H1 (cell line): Measurements from ENCODE around the gene ZNF346. TPM values are rescaled to one million over a fixed set of nuclear protein-coding genes. Genes with fewer than 3 reads are reported as not detected.

Source experiments
- CTCF ChIA-PET: fragments of 300-600 bp; sonication (Branson Sonifier 250); formaldehyde crosslinking; loops from one replicate; lab custom pipeline; 2021; ENCODE audit not compliant: partially characterized antibody; lab: Charles Lee
- POLR2A ChIA-PET: fragments of 300-600 bp; sonication (Branson Sonifier 250); formaldehyde crosslinking; loops from one replicate; lab custom pipeline; 2021; ENCODE audit warnings: inconsistent platforms; ENCODE audit not compliant: partially characterized antibody; lab: Charles Lee
- DNase-seq, 2 experiments: peaks; one replicate each; pipeline versions ENCODE4 v3.0.0 to v3.0.0-alpha.2; 2010 to 2022; ENCODE audit warnings: low spot score in 2 of 2, low read depth in 1 of 2, mixed read lengths in 1 of 2
- FAIRE-seq: peaks from 2 replicates; lab custom pipeline; 2011; peaks lifted over from hg19 to GRCh38; lab: Jason Lieb, UNC
- H2AFZ ChIP-seq: 2 replicates; pipeline ENCODE4 v1.8.1; 2012; ENCODE audit warnings: low read length, inconsistent platforms
- H2AK5ac ChIP-seq: 2 replicates; pipeline ENCODE4 v1.6.1; 2013; ENCODE audit warnings: low read depth, low read length
- H2BK120ac ChIP-seq: replicated peaks from 2 replicates; pipeline ENCODE3; 2013; ENCODE audit warnings: low read depth, low read length, inconsistent platforms
- H2BK12ac ChIP-seq: 2 replicates; pipeline ENCODE4 v1.6.1; 2013; ENCODE audit warnings: low read depth, low read length
- H2BK15ac ChIP-seq: 2 replicates; pipeline ENCODE4 v1.6.1; 2013; ENCODE audit warnings: low read length
- H2BK20ac ChIP-seq: 2 replicates; pipeline ENCODE4 v1.6.1; 2013; ENCODE audit warnings: low read length
- H2BK5ac ChIP-seq: 2 replicates; pipeline ENCODE4 v1.6.1; 2013; ENCODE audit warnings: low read depth, low read length
- H3K14ac ChIP-seq: 2 replicates; pipeline ENCODE4 v1.6.1; 2013; ENCODE audit warnings: inconsistent platforms; ENCODE audit not compliant: insufficient read length
- H3K18ac ChIP-seq: 2 replicates; pipeline ENCODE4 v1.6.1; 2013; ENCODE audit warnings: low read length; ENCODE audit errors: extremely low read depth
- H3K23ac ChIP-seq: 2 replicates; pipeline ENCODE4 v1.6.1; 2013; ENCODE audit warnings: inconsistent platforms; ENCODE audit not compliant: insufficient read length
- H3K23me2 ChIP-seq: 2 replicates; pipeline ENCODE4 v1.6.1; 2013; ENCODE audit warnings: low read depth, low read length
- H3K27ac ChIP-seq: 2 replicates; pipeline ENCODE4 v1.6.1; 2011; ENCODE audit warnings: low read depth, low read length, inconsistent platforms
- H3K27me3 ChIP-seq, 4 experiments: replicated peaks in 1 of 4; 1 replicate in 1 of 4; 2 replicates in 3 of 4; pipeline versions ENCODE4 v1.6.1 to v1.8.1; 2011 to 2013; ENCODE audit warnings: low read length in 3 of 4, mild to moderate bottlenecking in 3 of 4, inconsistent platforms in 2 of 4, mixed read lengths in 2 of 4, moderate library complexity in 1 of 4; ENCODE audit not compliant: control insufficient read depth in 3 of 4, insufficient read depth in 3 of 4; ENCODE audit errors: extremely low read depth in 1 of 4
- H3K36me3 ChIP-seq, 4 experiments: 2 replicates each; pipeline versions ENCODE4 v1.6.1 to v1.8.1; 2011 to 2013; ENCODE audit warnings: mild to moderate bottlenecking in 4 of 4, low read length in 3 of 4, moderate library complexity in 2 of 4, control low read depth in 1 of 4, inconsistent platforms in 1 of 4; ENCODE audit not compliant: insufficient read depth in 4 of 4, control insufficient read depth in 2 of 4
- H3K4ac ChIP-seq: replicated peaks from 2 replicates; pipeline ENCODE3; 2013; ENCODE audit warnings: low read length, low read depth, mixed read lengths, inconsistent platforms; ENCODE audit not compliant: insufficient read length
- H3K4me1 ChIP-seq, 4 experiments: replicated peaks in 1 of 4; 1 replicate in 1 of 4; 2 replicates in 3 of 4; pipeline versions ENCODE4 v1.6.1 to v1.8.1; 2011 to 2013; ENCODE audit warnings: low read length in 3 of 4, inconsistent platforms in 2 of 4, mixed read lengths in 1 of 4; ENCODE audit not compliant: insufficient read depth in 4 of 4, control insufficient read depth in 3 of 4
- H3K4me2 ChIP-seq, 2 experiments: 2 replicates each; pipeline versions ENCODE4 v1.6.1 to v1.8.1; 2011 to 2013; ENCODE audit warnings: low read depth in 2 of 2, low read length in 2 of 2, control low read depth in 1 of 2, inconsistent platforms in 1 of 2, mild to moderate bottlenecking in 1 of 2; ENCODE audit not compliant: insufficient read depth in 1 of 2
- H3K4me3 ChIP-seq, 4 experiments: fragments of 200-600, 300-600 bp in 1 of 4; sonication (generic), shearing (Covaris generic), sonication (Bioruptor Twin) in 1 of 4; 2 replicates each; pipeline versions ENCODE4 v1.5.1 to v1.8.1; 2011 to 2016; ENCODE audit warnings: low read length in 4 of 4, low read depth in 3 of 4, control low read depth in 2 of 4, inconsistent platforms in 2 of 4, mild to moderate bottlenecking in 2 of 4, mixed read lengths in 1 of 4, moderate library complexity in 1 of 4; ENCODE audit not compliant: insufficient read depth in 2 of 4; ENCODE audit errors: extremely low read depth in 1 of 4
- H3K56ac ChIP-seq: replicated peaks from 2 replicates; pipeline ENCODE3; 2013; ENCODE audit warnings: low read depth, mild to moderate bottlenecking, mixed read lengths, low read length, inconsistent platforms; ENCODE audit not compliant: insufficient read length
- H3K79me1 ChIP-seq: 2 replicates; pipeline ENCODE4 v1.6.1; 2013; ENCODE audit warnings: low read depth, low read length, control low read depth
- H3K79me2 ChIP-seq, 2 experiments: 2 replicates each; pipeline versions ENCODE4 v1.6.1 to v1.8.1; 2012 to 2013; ENCODE audit warnings: low read length in 2 of 2, mild to moderate bottlenecking in 2 of 2, inconsistent platforms in 1 of 2; ENCODE audit not compliant: insufficient read depth in 2 of 2, control insufficient read depth in 1 of 2
- H3K9ac ChIP-seq, 4 experiments: replicated peaks in 1 of 4; 1 replicate in 1 of 4; 2 replicates in 3 of 4; pipeline versions ENCODE4 v1.6.1 to v1.8.1; 2011 to 2013; ENCODE audit warnings: low read depth in 3 of 4, low read length in 3 of 4, control low read depth in 2 of 4, mild to moderate bottlenecking in 2 of 4, moderate library complexity in 2 of 4, inconsistent platforms in 1 of 4; ENCODE audit errors: extremely low read depth in 1 of 4
- H3K9me3 ChIP-seq, 2 experiments: 2 replicates each; pipeline versions ENCODE4 v1.6.1 to v1.8.1; 2012 to 2013; ENCODE audit warnings: mild to moderate bottlenecking in 2 of 2, moderate library complexity in 2 of 2, control low read depth in 1 of 2, inconsistent platforms in 1 of 2, low read depth in 1 of 2, low read length in 1 of 2, mixed read lengths in 1 of 2; ENCODE audit not compliant: insufficient read depth in 2 of 2
- H4K20me1 ChIP-seq, 2 experiments: replicated peaks in 1 of 2; 2 replicates each; pipeline versions ENCODE3 to v1.8.1; 2011 to 2013; ENCODE audit warnings: inconsistent platforms in 2 of 2, low read length in 2 of 2, mild to moderate bottlenecking in 1 of 2; ENCODE audit not compliant: insufficient read depth in 2 of 2, control insufficient read depth in 1 of 2
- H4K5ac ChIP-seq: 2 replicates; pipeline ENCODE4 v1.6.1; 2013; ENCODE audit warnings: low read length, low read depth, mixed read lengths, inconsistent platforms; ENCODE audit not compliant: insufficient read length
- H4K8ac ChIP-seq: 2 replicates; pipeline ENCODE4 v1.8.0; 2013; ENCODE audit warnings: mild to moderate bottlenecking, moderate library complexity, low read length, inconsistent platforms; ENCODE audit not compliant: insufficient read depth; ENCODE audit errors: extremely low read depth
- H4K91ac ChIP-seq: replicated peaks from 2 replicates; pipeline ENCODE3; 2013; ENCODE audit warnings: low read length, mixed read lengths, inconsistent platforms; ENCODE audit not compliant: insufficient read length
- ATF2 ChIP-seq: IDR thresholded peaks from 2 replicates; pipeline ENCODE4 v1.6.1; 2012; ENCODE audit warnings: low read length, inconsistent platforms
- BRCA1 ChIP-seq: IDR thresholded peaks from 2 replicates; pipeline ENCODE4 v1.6.1; 2012; ENCODE audit warnings: low read depth, low read length, improper control_type of control experiment
- CBX5 ChIP-seq: fragments of 300-800, 300-1000 bp; sonication (generic); IDR thresholded peaks from 2 replicates; pipeline ENCODE4 v1.7.1; 2016; ENCODE audit warnings: antibody characterized with exemption, low read length, low read depth
- E2F6 ChIP-seq: IDR thresholded peaks from 2 replicates; pipeline ENCODE4 v1.6.1; 2012; ENCODE audit warnings: inconsistent platforms
- KDM4A ChIP-seq: IDR thresholded peaks from one replicate; pipeline ENCODE4 v1.7.1; 2012; ENCODE audit warnings: low read depth, mild to moderate bottlenecking, moderate library complexity, low read length, inconsistent platforms; ENCODE audit not compliant: severe bottlenecking
- PHF8 ChIP-seq: fragments of 200-600 bp; sonication (generic); conservative IDR thresholded peaks from 2 replicates; pipeline ENCODE4 v1.7.1; 2012; ENCODE audit warnings: low read depth, mild to moderate bottlenecking, inconsistent platforms, low read length, moderate library complexity
- SP4 ChIP-seq: IDR thresholded peaks from 2 replicates; pipeline ENCODE4 v1.6.1; 2012; ENCODE audit warnings: low read length, inconsistent platforms
- TAF1 ChIP-seq: IDR thresholded peaks from 2 replicates; pipeline ENCODE4 v1.6.1; 2011; ENCODE audit warnings: mild to moderate bottlenecking, low read depth, low read length
- TAF7 ChIP-seq: optimal IDR thresholded peaks from 2 replicates; pipeline ENCODE3; 2011; ENCODE audit warnings: low read depth, mild to moderate bottlenecking, inconsistent platforms, low read length, moderate library complexity, borderline replicate concordance
- WGBS, 2 experiments: shearing (Covaris generic) in 1 of 2; methylation state at CpG; one replicate each; pipeline versions ENCODE4 v1.1.6 to v1.1.7; 2013 to 2015; ENCODE audit warnings: low lambda C conversion rate in 2 of 2, mixed read lengths in 2 of 2, inconsistent platforms in 1 of 2, low coverage in 1 of 2, missing lambda C conversion rate in 1 of 2; ENCODE audit not compliant: insufficient replicate concordance in 2 of 2, insufficient coverage in 1 of 2, insufficient read length in 1 of 2; ENCODE audit errors: extremely low coverage in 1 of 2, missing lambda C conversion rate in 1 of 2; 5-methylcytosine and 5-hydroxymethylcytosine counted together
- polyA plus RNA-seq, 7 experiments: library from polyadenylated mRNA; depleted of rRNA in 3 of 7; stranded (reverse) in 5 of 7; unstranded in 2 of 7; fragments of >200 nt in 5 of 7; fragments of 200-250 nt in 2 of 7; gene quantifications; 1 replicate in 5 of 7; 2 replicates in 1 of 7; 4 replicates in 1 of 7; pipeline versions ENCODE4 v1.2.1 to v1.2.3, GENCODE V29; 2011 to 2013; ENCODE audit warnings: missing spikeins in 2 of 7, mixed read lengths in 2 of 7
- total RNA-seq: library from RNA; stranded (reverse); fragmentation: NEBNext Ultra II Directional; extraction: Animal tissue kit (Norgen Biotek cat#: 25700); gene quantifications from 2 replicates; pipeline ENCODE4 v1.2.1, GENCODE V29; 2021

ZNF346 gene
- total and polyA plus RNA-seq, 2 of the 8 experiments (the other 6 are each of a cell fraction or from before 2014, with no cell fraction given), result 19.9 to 20.8 TPM

GRCh38 chr5:177085985-177086653 lies 63.6 kb downstream of the ZNF346 start:
- H4K20me1 ChIP-seq, result peaks cover 0 to 8% of the 10 kb centered on the region in 2 experiments
- CTCF ChIA-PET, result interaction anchor here (0.9 to 11.9 kb wide), 14 partner anchors 9 to 426 kb away, joined by 3 to 164 read pairs (median 4); no protein-coding TSS in a partner anchor
- no peak overlapping the region for H2AK5ac ChIP-seq
- no peak overlapping the region for H3K4ac ChIP-seq
- H3K27me3 ChIP-seq, result no peaks in the 10 kb centered on the region; a peak in 1 of 7 replicates
- no peak overlapping the region for H3K56ac ChIP-seq
- H3K27ac ChIP-seq, result no peak overlapping the region
- peak overlapping the region; percentile 43 to 73 for H3K4me2 ChIP-seq
- no peak overlapping the region for H4K5ac ChIP-seq
- H3K23ac ChIP-seq, result no peak overlapping the region
- H2AFZ ChIP-seq, result 0 out of 2 replicates have a peak overlapping the region, but pooled peaks have one; percentile 9
- H3K9ac ChIP-seq, result no peak overlapping the region
- peaks cover 13% of the 10 kb centered on the region for H3K79me1 ChIP-seq
- no peak overlapping the region for H4K8ac ChIP-seq
- peak overlapping the region; percentile 32 for H4K91ac ChIP-seq
- H3K4me1 ChIP-seq, result peaks cover 0 to 14% (median 8%) of the 10 kb centered on the region in 4 experiments; a peak in 5 of 7 replicates
- DNase-seq (peak in 1 of 2 experiments; percentile 93), FAIRE-seq (no peak)
- H2BK120ac ChIP-seq, result no peak overlapping the region
- peak overlapping the region in 3 of 4 experiments; percentile 3 to 35 (median 16); a peak in 3 of 8 replicates for H3K4me3 ChIP-seq
- peaks cover 0 to 6% (median 2%) of the 10 kb centered on the region in 4 experiments; a peak in 2 of 8 replicates for H3K36me3 ChIP-seq
- POLR2A ChIA-PET, result interaction anchor here (0.5 to 4.8 kb wide), 8 partner anchors 8 to 549 kb away, joined by 3 to 23 read pairs (median 4); partner anchors contain the start of genes NSD1, RNF44 and UIMC1
- H3K14ac ChIP-seq, result no peak overlapping the region
- H3K23me2 ChIP-seq, result peaks cover 9% of the 10 kb centered on the region
- H2BK12ac ChIP-seq, result peak overlapping the region; percentile 87; the same call in 1 of the 2 replicates
- H3K79me2 ChIP-seq, result peaks cover 0 to 8% of the 10 kb centered on the region in 2 experiments; a peak in 1 of 4 replicates
- H3K9me3 ChIP-seq, result no peaks in the 10 kb centered on the region
- WGBS, 2 experiments, result 46% methylated on average over 11 of the region's 13 CpGs; no CpG with 5 or more reads in 1 of the 2 experiments
- H2BK15ac ChIP-seq, result 0 out of 2 replicates have a peak overlapping the region, but pooled peaks have one; percentile 97
- H2BK20ac ChIP-seq, result peak overlapping the region; percentile 23; the same call in 1 of the 2 replicates
- peak overlapping the region; percentile 68; the same call in 1 of the 2 replicates for H3K18ac ChIP-seq
- peak overlapping the region; percentile 36; the same call in 1 of the 2 replicates for H2BK5ac ChIP-seq
- no peak for TF ChIP-seq KDM4A
- TF ChIP-seq SP4, result no peak
- TF ChIP-seq BRCA1, result no peak
- no peak for TF ChIP-seq PHF8
- TF ChIP-seq E2F6, result no peak
- no peak for TF ChIP-seq CBX5
- no peak for TF ChIP-seq ATF2
- TF ChIP-seq TAF1, result no peak; the same call in 1 of the 2 replicates
- TF ChIP-seq TAF7, result no peak
